KOPT-K1 (cell line): ENCODE measurements around the gene SLC35F6.
"Not testable (repeated sequence)": the region's sequence is repeated elsewhere in the genome, so short reads cannot be mapped to it uniquely, and the experiment has no call there.

ENCODE experiments used
- H3K27ac ChIP-seq: fragments of 200-600 bp; sonication (generic); 2 replicates; pipeline ENCODE4 v1.5.1; 2016; ENCODE audit warnings: antibody characterized with exemption, mild to moderate bottlenecking, low read depth, low read length; ENCODE audit not compliant: poor library complexity, severe bottlenecking
- H3K36me3 ChIP-seq: fragments of 200-600 bp; sonication (generic); 2 replicates; pipeline ENCODE4 v1.5.1; 2017; ENCODE audit warnings: antibody characterized with exemption, mild to moderate bottlenecking, low read length, moderate library complexity; ENCODE audit not compliant: insufficient read depth
- H3K9me3 ChIP-seq: fragments of 200-600 bp; sonication (generic); 2 replicates; pipeline ENCODE4 v1.5.1; 2017; ENCODE audit warnings: antibody characterized with exemption, low read length, mild to moderate bottlenecking; ENCODE audit not compliant: insufficient read depth, poor library complexity, severe bottlenecking

Gene SLC35F6

DNA sequence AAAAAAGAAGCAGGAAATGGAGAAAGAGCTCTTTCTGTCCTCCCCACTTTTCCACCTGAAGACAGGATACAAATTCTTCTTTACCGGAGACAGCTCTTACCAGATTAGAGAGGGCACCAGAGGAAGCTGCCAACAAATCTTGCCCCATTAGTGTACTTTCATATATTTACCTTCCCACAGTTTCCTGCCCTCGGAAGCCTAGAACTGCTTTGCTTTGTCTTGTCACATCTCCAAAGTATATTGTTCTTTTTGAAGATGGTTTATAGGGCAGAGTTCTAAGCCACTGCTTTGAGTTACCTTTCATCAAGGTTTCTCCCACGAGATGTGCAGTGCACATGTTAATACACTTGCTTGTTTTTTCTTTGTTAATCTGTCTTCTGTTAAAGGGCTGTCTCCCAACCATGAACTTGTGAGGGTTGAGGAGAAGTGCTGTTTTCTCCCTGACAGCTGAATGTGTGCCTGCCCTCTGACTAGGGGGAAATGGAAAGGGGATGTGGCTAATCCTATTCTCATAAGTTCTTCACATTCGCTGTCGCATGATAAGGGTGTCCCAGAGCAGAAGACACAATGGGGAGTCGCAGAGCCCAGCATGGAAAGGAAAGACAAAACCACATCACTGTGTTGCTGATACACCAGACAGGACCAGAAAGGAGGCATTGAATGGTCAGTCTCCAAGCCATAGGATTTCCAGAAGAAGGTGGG, 45.9 kb downstream of the SLC35F6 start:
- Histone ChIP-seq H3K27ac (no peak overlapping the region), H3K36me3 (no peaks in the 10 kb centered on the region), H3K9me3 (no peaks in the 10 kb centered on the region)

DNA sequence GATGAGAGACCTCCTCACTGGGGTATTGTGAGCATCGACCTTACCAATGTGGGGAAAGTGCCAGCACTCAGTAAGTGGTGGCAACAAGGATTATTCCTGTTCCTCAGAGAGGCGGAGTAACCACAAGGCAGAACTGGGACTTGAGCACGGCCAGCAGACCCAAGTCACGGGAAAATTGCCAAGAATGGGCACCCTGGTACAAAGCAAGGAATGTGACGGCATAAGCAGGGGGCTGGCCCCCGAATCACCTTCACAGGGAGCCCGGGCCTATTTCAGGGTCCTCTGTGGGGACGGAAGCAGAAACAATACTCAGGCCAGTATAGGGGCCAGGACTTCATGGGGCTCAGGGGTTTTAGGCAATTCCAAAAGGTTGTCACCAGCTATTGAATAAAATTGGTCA, 47.2 kb downstream of the SLC35F6 start:
- Histone ChIP-seq H3K9me3 (no peaks in the 10 kb centered on the region), H3K27ac (no peak overlapping the region), H3K36me3 (no peaks in the 10 kb centered on the region)

DNA sequence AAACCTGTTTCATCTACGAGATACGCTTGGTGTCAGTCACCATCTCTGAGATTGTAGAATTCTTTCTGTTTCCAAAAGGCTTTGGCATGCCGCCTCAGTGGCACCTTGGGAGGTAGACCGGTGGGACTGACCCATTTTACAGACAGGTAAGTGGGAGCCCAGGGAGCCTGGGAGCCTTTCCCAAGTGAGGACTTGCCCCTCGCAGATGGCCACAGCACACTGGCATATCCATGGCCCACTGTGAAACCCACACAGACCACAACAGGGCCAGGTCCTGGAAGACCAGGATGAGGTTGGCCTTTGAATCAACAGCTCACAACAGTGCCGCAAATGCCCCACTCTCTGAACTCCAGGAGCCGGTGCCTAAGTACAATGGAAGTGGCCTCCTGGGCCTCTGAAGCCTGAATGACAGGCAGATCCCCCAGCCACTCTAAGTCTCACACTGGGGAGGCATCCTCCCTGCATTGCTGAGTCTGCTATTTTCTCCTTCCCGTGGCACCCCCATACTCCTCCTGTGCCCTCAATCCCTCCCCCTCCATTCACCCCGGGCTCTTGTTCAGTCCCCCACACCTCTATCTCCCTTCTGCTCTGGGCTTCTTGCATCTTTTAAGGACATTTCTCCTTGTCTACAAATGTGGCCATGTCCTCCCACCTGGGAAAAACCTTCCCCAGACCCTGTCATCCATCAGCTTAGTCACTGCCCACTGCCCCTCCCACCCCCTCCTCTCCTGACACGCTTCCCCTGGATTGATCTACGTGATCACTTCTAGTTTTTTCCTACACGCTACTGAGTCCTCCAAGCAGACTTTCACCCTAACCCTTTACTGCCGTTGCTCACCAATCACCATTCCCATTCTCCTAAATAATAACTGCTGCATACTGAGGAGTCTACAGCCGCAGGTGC, 48.0 kb downstream of the SLC35F6 start:
- H3K9me3 ChIP-seq, result no peaks in the 10 kb centered on the region
- no peak overlapping the region for H3K27ac ChIP-seq
- no peaks in the 10 kb centered on the region for H3K36me3 ChIP-seq

DNA sequence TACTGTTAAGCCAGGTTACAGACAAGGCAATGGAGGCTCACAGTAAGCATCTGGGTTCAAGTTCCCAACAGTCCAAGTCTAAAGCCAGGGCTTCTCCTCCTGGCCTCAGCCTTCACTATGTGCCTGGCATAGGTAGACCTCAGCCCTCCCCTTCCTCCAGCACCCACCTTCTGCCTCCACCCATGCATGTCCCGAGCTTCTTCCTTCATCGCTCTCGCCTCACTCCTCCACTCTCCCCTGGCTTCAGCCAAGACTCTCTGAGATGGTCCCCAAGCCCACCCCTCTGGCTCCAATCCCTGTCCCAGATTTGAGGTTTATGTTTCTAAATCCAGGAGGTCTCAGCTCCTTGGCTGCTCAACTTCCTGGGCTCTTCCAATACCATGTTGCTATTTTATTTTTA, 48.6 kb downstream of the SLC35F6 start:
- H3K9me3 ChIP-seq, result no peaks in the 10 kb centered on the region
- H3K27ac ChIP-seq, result no peak overlapping the region
- no peaks in the 10 kb centered on the region for H3K36me3 ChIP-seq

DNA sequence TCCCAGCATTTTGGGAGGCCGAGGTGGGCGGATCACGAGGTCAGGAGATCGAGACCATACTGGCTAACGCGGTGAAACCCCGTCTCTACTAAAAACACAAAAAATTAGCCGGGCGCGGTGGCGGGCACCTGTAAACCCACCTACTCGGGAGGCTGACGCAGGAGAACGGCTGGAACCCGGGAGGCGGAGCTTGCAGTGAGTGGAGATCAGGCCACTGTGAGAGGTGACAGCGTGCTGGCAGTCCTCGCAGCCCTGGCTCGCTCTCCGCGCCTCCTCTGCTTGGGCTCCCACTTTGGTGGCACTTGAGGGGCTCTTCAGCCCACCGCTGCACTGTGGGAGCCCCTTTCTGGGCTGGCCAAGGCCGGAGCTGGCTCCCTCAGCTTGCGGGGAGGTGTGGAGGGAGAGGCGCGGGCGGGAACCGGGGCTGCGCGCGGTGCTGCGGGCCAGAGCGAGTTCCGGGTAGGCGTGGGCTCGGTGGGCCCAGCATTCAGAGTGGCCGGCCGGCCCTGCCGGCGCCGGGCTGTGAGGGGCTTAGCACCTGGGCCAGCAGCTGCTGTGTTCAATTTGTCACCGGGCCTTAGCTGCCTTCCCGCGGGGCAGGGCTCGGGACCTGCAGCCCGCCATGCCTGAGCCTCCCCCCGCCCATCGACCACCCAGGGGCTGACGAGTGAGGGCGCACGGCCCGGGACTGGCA, 50.1 kb downstream of the SLC35F6 start:
- not testable (repeated sequence) for H3K27ac ChIP-seq, H3K36me3 ChIP-seq, H3K9me3 ChIP-seq

DNA sequence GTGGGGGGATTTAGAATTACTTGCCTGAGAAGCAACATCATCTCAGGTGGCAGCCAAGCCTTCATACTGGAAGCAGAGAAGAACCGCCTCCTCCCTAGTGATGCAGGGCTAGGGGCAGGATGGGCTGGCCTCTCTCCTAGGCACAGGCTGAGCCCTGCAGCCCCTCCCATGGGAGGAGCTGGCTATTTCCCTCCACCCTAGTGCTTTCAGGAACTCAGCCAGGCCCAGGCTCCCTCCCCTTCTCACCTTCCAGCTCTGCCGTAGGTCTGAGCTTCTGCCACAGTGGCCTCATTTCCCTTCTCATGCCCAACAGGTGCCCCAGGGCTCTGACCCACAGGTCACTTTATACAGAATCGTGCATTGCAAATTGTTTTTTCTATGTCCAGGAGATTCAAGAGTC, 52.8 kb downstream of the SLC35F6 start:
- no peaks in the 10 kb centered on the region for H3K9me3 ChIP-seq

DNA sequence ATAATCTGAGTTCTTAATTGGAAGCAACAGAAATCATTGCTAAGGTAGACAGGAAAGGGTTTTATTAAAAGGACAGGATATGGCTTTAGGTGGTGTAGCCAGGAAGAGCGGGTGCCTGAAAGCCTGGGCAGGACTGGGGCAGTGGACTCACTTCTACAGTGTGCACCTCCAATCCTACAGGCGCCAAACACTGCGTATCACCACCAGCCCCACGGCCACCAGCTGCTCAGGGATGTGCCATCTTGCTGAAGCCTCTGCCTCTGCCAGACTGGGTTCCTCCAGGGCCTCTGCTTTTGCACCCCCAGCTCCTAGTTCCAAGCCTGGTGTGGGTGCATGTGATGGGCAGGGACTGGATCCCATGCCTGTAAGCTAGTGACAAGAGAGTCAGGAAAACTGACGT, 54.2 kb downstream of the SLC35F6 start:
- H3K27ac ChIP-seq, result no peak overlapping the region
- no peaks in the 10 kb centered on the region for H3K9me3 ChIP-seq
- H3K36me3 ChIP-seq, result no peaks in the 10 kb centered on the region

More for the DNA sequence above, 52.8 kb downstream of the SLC35F6 start:
- Histone ChIP-seq H3K27ac (no peak overlapping the region), H3K36me3 (no peaks in the 10 kb centered on the region)

DNA sequence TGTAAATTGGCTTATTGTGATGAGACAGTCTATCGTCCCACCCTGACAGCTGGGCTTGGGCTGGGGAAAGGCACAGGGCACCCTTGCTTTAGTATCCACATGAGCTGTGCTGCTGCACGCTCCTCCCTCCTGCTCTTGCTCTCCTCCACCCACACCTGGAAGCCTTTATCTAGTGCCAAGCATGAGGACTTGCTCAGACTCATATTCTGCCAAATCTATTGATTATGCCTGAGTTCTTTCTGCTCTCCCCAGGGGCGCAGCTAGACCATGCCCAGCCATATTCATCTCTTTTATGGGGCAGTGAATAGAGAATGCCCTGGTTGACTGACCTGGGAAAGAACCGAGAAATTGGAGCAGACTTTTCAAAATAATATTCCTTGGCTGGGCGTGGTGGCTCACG, 54.9 kb downstream of the SLC35F6 start:
- no peaks in the 10 kb centered on the region for H3K36me3 ChIP-seq
- H3K9me3 ChIP-seq, result no peaks in the 10 kb centered on the region
- no peak overlapping the region for H3K27ac ChIP-seq

DNA sequence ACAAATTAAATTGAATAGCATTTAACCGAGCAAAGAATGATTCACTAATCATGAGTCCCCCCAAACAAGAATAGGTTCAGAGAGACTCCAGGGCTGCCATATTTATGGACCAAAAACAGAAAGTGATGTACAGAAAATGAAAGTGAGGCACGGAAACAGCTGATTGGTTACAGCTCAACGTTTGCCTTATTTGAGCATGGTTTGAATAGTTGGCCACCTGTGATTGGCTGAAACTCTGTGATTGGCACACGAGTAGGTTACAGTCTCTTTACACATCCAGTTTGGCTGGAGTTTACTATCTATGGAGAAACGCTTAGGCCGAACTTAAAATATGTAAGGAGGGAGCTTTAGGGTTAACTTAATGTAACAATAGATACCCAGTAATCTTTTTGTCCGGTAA, 56.8 kb downstream of the SLC35F6 start:
- Histone ChIP-seq H3K36me3 (no peaks in the 10 kb centered on the region), H3K9me3 (no peaks in the 10 kb centered on the region), H3K27ac (no peak overlapping the region)

DNA sequence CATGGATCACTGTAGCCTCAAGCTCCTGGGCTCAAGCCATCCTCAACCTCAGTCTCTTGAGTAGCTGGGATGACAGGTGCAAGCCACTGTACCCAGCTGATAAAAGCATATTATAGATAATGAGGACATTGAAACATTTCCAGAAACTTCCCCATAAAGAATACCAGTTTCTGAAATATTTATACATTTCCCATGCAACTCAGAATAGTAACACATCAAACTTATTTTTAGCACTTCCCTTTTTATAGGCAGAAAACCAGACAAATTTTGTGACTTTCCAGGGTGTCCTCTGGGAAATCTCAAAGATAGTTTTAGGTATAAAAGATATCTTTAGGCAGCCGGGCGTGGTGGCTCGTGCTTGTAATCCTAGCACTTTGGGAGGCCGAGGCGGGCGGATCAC, 58.8 kb downstream of the SLC35F6 start:
- Histone ChIP-seq H3K9me3 (no peaks in the 10 kb centered on the region), H3K36me3 (no peaks in the 10 kb centered on the region)

More for the DNA sequence above, 58.8 kb downstream of the SLC35F6 start:
- no peak overlapping the region for H3K27ac ChIP-seq
